A172 (cell line): Measurements from ENCODE around the gene HHAT. TPM values are rescaled to one million over a fixed set of nuclear protein-coding genes. Genes with fewer than 3 reads are reported as not detected.

Experiments
- DNase-seq: peaks from one replicate; pipeline ENCODE4 v3.0.0-alpha.2; 2015; ENCODE audit warnings: low spot score
- total RNA-seq: library from RNA; depleted of rRNA; stranded (reverse); fragments of >200 nt; shearing (Covaris generic); gene quantifications from 2 replicates; pipeline ENCODE4 v1.2.3, GENCODE V29; 2014

Gene HHAT
- total RNA-seq, 1 experiment from 2014 or later, result 10.7 TPM

DNA sequence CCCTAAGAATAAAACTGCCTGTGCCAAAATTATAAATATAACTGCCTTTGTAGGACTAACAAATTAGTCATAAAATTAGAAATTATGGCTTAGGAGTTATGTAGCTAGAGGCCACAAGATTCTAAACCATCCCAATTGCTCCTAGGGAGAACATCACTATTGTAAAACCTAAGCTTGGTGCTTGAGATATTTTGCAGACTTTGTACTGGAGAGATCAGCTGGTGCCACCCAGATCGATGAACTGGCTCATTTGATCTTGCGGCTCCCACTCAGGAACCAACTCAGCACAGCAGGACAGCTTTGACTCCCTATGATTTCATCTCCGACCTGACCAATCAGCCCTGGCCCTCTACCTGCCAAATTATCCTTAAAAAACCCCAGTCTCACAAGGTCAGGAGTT is 30.6 kb downstream of the HHAT start:
- DNase-seq, result no peak

- peak; percentile 59 for DNase-seq
These were observed 32.3 kb downstream of the HHAT start for GRCh38 chr1:210360852-210361477.

- DNase-seq, result no peak
These were observed 33.0 kb downstream of the HHAT start for GRCh38 chr1:210361665-210362064.

DNA sequence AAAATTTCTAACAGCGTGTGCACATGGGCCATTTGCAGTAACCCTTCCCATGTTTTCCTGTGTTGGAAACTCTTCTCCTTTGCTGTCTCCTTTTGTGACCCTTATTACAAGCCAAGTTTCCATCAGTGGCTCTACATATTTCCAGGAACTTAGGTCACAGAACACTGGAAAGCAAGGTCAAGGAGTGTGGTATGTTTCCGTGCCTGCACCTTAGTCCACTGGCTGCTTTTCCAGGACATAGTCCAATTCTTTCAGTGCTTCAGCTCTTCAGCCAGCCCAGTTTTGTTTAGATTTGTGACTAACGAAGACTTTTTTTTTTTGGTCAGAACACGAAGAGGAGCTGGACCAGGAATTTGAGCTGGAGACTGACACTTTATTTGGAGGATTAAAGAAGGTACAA is 33.8 kb downstream of the HHAT start:
- no peak for DNase-seq

- no peak for DNase-seq
These were observed 34.4 kb downstream of the HHAT start for GRCh38 chr1:210363119-210363518.

- no peak for DNase-seq
These were observed 35.8 kb downstream of the HHAT start for GRCh38 chr1:210364479-210364878.

DNA sequence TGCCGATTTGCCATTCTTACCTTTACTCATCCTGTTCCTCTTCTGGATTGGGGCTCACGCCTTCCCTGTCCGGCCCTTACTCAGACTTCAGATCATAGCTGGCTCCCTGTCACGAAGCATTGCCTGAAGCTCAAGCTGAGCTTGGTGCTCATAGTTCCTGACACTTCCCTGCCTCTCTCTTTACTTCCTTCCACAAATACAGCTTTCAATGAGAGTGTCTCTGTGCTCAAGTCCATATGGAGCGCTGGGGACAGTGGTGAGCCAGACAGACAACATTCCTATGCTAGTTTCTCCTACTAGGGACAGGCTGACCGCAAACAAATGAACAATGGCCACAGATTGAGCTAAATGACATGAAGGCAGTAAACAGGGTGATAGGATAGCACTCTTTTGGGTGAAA is 38.1 kb downstream of the HHAT start:
- DNase-seq, result no peak

- no peak for DNase-seq
These were observed 38.9 kb downstream of the HHAT start for GRCh38 chr1:210367566-210367965.

DNA sequence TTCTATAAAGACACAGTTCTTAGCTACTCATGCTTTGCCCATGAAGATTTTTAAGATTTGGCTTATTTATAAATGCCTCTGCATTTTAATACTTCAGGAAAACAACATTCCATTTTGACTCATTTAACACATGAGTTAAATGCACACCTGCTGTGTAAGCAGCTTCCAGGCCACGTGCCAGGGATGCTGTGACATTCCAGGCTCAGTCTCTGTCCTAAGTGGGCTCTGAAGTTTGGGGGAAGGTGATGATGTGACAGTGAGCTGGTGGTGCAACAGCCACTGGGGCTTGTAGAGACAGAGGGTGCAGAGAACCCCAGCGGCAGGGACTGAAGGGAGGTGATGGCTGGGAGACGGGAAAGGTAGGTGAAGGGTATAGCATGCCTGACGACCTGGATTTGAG is 40.7 kb downstream of the HHAT start:
- no peak for DNase-seq

- DNase-seq, result no peak
These were observed 43.2 kb downstream of the HHAT start for GRCh38 chr1:210371916-210372315.

DNA sequence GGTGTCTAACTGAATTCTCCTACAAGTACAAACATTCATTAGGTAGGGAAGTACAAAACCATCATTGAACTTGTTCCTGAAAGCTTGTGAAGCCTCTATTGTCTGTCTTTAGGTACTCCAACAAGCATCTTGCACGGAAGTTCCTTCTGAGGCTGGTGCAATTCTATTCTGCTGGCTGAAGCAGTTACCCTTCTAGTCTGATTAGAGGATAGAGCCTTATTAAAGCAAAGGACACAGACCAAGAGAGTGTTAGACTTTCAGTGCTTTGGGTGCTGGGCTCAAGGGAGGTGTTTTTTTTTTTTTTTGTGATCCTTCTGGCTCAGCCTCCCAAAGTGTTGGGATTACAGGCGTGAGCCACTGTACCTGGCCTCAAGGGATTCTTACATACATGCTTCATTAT is 43.8 kb downstream of the HHAT start:
- no peak for DNase-seq

GRCh38 chr1:210372931-210373627 is 44.4 kb downstream of the HHAT start:
- DNase-seq, result no peak

DNA sequence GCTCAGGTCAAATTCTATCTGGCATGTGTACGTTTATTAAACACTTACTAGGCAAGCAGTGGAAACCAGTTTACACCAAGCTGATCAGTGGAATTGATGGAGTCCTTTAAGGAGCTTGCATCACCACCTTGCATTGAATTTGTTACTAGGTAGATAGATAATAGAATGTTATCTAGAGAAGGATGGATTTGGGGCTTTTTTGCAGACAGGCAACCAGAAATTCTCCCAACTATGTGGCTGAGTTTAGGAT is 44.9 kb downstream of the HHAT start:
- no peak for DNase-seq

DNA sequence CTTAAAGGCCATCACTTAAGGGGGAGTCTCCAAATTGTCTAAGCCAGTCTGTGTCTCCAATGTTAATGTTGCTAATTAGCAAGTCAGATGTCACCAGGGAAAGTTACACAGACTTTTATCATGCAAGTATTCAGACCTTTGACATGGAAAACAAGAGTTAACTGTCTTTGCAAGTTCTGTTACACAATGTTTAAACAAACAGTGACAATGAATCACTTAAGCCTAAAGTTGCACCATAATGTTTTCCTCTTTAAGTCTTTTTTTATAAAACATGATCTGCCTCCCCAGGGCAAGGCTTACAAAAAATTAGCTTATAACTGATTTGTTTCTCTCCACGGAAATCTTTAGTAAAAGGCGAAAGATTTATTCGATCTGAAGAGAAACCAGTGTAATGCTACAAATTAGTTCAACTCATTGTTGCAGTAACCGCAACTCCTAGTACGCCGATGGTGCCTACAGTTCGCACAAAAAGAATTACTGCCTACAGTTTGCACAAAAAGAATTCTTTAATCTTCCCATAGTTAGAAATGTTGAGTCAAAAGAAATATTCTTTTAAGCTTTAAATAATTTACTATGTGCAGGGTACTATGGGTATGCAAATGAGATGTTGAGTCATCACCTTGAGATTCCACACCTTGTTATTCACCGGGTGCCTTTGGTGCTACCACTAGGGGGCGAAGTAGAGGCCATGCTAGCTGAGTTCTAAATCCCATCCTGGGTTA is 45.3 kb downstream of the HHAT start:
- DNase-seq, result peak; percentile 99

DNA sequence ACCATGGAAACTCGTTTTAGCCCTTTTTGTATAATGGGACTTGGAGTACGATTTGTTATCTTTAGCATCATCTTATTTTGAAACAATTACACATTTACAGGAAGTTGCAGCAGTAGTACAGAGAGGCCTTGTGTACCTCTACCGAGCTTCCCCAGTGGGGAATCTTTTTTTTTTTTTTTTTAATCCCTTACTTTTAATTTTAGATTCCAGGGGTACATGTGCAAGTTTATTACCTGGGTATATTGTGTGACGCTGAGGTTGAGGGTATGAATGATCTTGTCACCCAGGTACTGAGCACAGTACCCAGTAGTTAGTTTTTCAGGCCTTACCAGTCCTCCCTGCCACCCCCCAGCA is 45.9 kb downstream of the HHAT start:
- no peak for DNase-seq

- peak; percentile 77 for DNase-seq
These were observed 48.2 kb downstream of the HHAT start for GRCh38 chr1:210376836-210377372.

- DNase-seq, result peak; percentile 44
These were observed 49.1 kb downstream of the HHAT start for GRCh38 chr1:210377731-210378333.

DNA sequence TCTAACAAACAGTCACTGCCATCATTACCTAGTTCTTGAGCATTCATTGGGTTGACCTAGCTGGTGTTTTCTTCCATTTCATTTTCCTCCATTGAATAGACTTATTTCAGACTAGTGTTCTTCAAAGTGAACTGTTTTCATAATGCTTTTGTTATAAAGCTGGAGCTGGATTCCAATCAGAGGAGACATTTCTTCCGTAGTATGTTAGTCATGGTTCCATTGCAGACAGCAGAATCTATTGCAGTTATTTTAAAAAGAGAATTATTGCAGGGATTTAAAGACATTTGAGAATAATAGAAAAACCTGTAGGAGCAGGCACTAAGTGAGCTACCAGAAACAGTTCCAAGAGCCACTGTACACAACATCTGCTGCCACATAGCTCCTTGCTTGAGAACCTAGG is 50.0 kb downstream of the HHAT start:
- DNase-seq, result no peak

- no peak for DNase-seq
These were observed 53.2 kb downstream of the HHAT start for GRCh38 chr1:210381934-210382333.

- no peak for DNase-seq
These were observed 55.9 kb downstream of the HHAT start for GRCh38 chr1:210384625-210385024.

DNA sequence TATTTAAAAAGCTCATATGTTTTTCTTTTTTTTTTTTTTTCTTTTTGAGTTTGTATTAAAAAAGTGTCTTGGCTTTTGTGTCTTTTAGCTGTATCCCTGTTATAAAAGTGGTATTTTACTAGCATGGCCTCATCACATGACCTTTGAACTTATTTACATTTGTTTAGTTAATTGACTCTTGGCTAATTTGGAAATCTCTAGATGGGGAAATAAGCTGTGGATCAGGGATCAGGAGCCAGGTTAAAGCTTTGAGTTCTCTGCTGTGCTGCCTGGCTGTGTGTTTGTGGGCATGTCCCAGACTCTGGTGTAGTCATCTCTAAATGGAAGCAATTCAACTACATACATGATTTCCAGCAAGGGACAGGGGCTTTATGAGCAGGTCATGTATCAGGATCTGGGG is 56.5 kb downstream of the HHAT start:
- DNase-seq, result no peak

DNA sequence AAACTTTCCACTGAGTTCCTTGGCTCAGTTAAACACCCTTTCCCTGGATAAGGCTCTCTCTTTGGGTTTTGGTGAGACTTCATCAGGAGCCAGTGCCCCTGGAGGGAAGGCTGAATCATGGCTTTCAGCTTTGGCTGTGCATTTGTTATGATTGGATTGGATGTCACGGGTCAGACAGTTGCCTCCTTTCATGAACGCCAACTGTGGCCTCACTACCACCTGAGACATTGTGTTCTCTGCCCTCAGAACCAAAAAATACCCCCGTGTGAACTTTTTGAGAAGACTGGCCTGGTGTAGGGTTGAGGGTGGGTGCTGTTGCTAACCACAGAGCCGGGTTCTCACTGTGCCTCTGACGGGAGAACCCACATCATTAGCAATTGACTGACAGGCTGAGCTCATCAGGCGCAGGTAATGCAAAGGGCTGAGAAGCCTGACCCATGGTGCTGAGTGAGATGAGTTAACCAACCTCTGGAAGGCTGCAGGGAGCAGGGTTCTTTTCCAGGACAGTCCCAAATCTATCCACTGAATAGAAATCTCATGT is 65.6 kb downstream of the HHAT start:
- peak; percentile 82 for DNase-seq

GRCh38 chr1:210396541-210396940 is 67.8 kb downstream of the HHAT start:
- DNase-seq, result no peak
